T-helper 17 cell (primary cell): ENCODE measurements around the gene ADA. TPM values are rescaled to one million over a fixed set of nuclear protein-coding genes. Genes with fewer than 3 reads are reported as not detected.

Source experiments
- ATAC-seq: fragments of 150-1000 bp; cut with Tn5 transposase; 2 replicates; pipeline ENCODE4 v1.10.0; 2021; ENCODE audit warnings: mild to moderate bottlenecking, moderate library complexity
- DNase-seq, 3 donors: peaks; one replicate each; pipeline versions ENCODE4 v3.0.0 to v3.0.0-alpha.2; 2020 to 2021
- H3K9me3 ChIP-seq: one replicate; pipeline ENCODE4 v1.7.0; 2013; ENCODE audit warnings: low read length, mild to moderate bottlenecking; ENCODE audit not compliant: control insufficient read depth, poor library complexity, severe bottlenecking
- H3K27ac Mint-ChIP-seq: one replicate; pipeline ENCODE4 v1.8.0; 2022; ENCODE audit warnings: mild to moderate bottlenecking, moderate library complexity, mixed read lengths
- H3K27me3 Mint-ChIP-seq: one replicate; pipeline ENCODE4 v1.8.0; 2022; ENCODE audit warnings: mixed read lengths
- H3K36me3 Mint-ChIP-seq: one replicate; pipeline ENCODE4 v1.8.0; 2022; ENCODE audit warnings: low read depth, mixed read lengths
- H3K4me1 Mint-ChIP-seq: one replicate; pipeline ENCODE4 v1.8.0; 2022; ENCODE audit warnings: mild to moderate bottlenecking, mixed read lengths
- H3K4me3 Mint-ChIP-seq: one replicate; pipeline ENCODE4 v1.8.0; 2022; ENCODE audit warnings: mild to moderate bottlenecking, moderate library complexity, mixed read lengths
- total RNA-seq, 4 donors: library from RNA in 2 of 4; stranded (reverse) in 2 of 4; gene quantifications; one replicate each; pipeline ENCODE4 v1.2.3 and lab custom pipeline; 2022 to 2026

ADA gene
- total RNA-seq, 2 donors from 2014 or later = 36.0 to 36.1 TPM

- Mint-ChIP-seq H3K4me1 (peaks cover 9% of the 10 kb centered on the region), H3K36me3 (peaks cover 6% of the 10 kb centered on the region), H3K27ac (peak overlapping the region; percentile 89), H3K4me3 (peak overlapping the region; percentile 70), H3K27me3 (no peaks in the 10 kb centered on the region)
- no peaks in the 10 kb centered on the region for H3K9me3 ChIP-seq
- DNase-seq (peak; percentile 62 to 77 (median 65)), ATAC-seq (peak; percentile 95)
These were observed 41.8 kb downstream of the ADA start for GRCh38 chr20:44609516-44610312.

GRCh38 chr20:44609006-44609515 is 42.4 kb downstream of the ADA start:
- H3K27ac Mint-ChIP-seq = no peak overlapping the region
- DNase-seq = no peak
- no peaks in the 10 kb centered on the region for H3K27me3 Mint-ChIP-seq
- peaks cover 9% of the 10 kb centered on the region for H3K4me1 Mint-ChIP-seq
- no peak for ATAC-seq
- no peaks in the 10 kb centered on the region for H3K9me3 ChIP-seq
- H3K36me3 Mint-ChIP-seq = peaks cover 4% of the 10 kb centered on the region
- no peak overlapping the region for H3K4me3 Mint-ChIP-seq

GRCh38 chr20:44606725-44607441 is 44.6 kb downstream of the ADA start:
- Mint-ChIP-seq H3K4me3 (no peak overlapping the region), H3K27ac (no peak overlapping the region), H3K36me3 (peaks cover 2% of the 10 kb centered on the region), H3K4me1 (peaks cover 9% of the 10 kb centered on the region), H3K27me3 (no peaks in the 10 kb centered on the region)
- ATAC-seq (no peak), DNase-seq (no peak)
- no peaks in the 10 kb centered on the region for H3K9me3 ChIP-seq

DNA sequence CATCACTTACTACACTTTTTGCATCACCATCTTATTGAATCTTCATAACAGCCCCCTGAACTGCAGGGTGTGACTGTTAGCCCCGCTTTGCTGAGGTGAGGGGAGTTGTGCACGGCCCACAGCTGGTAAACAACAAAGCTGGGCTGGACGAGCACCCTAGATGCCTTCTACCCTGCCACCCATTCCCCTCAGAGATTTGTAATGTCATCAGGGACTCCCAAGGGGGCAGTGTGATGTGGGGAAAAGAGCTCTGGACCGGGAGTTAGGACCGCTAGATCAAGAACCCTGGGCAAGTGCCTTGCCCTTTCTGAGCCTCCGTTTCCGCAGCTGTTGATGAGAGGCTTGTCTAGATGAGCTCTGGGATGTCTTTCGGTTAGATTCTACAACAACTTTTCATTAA is 48.2 kb downstream of the ADA start:
- H3K27ac Mint-ChIP-seq = no peak overlapping the region
- ATAC-seq = no peak
- H3K36me3 Mint-ChIP-seq = peaks cover 2% of the 10 kb centered on the region
- H3K4me3 Mint-ChIP-seq = no peak overlapping the region
- H3K27me3 Mint-ChIP-seq = peaks cover 7% of the 10 kb centered on the region
- no peak for DNase-seq
- H3K9me3 ChIP-seq = no peaks in the 10 kb centered on the region
- H3K4me1 Mint-ChIP-seq = peaks cover 9% of the 10 kb centered on the region

- Mint-ChIP-seq H3K4me1 (peaks cover 12% of the 10 kb centered on the region), H3K36me3 (peaks cover 2% of the 10 kb centered on the region), H3K4me3 (no peak overlapping the region), H3K27ac (no peak overlapping the region), H3K27me3 (peaks cover 7% of the 10 kb centered on the region)
- DNase-seq (no peak), ATAC-seq (no peak)
- H3K9me3 ChIP-seq = no peaks in the 10 kb centered on the region
These were observed 49.7 kb downstream of the ADA start for GRCh38 chr20:44601801-44602204.

DNA sequence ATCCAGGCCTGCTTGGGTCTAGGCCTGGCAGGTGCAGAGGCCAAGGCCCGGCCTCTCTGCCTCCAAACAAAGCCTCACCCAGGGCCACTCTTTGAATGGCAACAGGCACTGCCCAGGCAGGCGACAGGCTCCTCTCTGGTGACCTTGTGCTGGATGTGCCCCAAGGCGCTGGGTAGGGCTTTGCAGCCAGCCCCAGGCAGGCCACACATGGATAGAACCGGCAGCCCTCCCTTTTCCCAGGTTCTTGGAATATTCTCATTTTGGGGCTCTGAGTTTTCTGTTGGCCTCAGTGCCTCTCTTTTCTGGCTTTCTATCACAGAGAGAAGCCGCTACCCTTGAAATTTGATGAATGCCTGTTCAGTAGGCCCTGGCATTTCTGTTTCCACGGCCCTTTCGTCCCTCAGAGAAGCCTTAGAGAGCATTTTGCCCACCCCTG is 50.2 kb downstream of the ADA start:
- H3K4me3 Mint-ChIP-seq = no peak overlapping the region
- no peaks in the 10 kb centered on the region for H3K9me3 ChIP-seq
- H3K4me1 Mint-ChIP-seq = peaks cover 12% of the 10 kb centered on the region
- ATAC-seq (no peak), DNase-seq (no peak)
- peaks cover 7% of the 10 kb centered on the region for H3K27me3 Mint-ChIP-seq
- no peak overlapping the region for H3K27ac Mint-ChIP-seq
- peaks cover 2% of the 10 kb centered on the region for H3K36me3 Mint-ChIP-seq

DNA sequence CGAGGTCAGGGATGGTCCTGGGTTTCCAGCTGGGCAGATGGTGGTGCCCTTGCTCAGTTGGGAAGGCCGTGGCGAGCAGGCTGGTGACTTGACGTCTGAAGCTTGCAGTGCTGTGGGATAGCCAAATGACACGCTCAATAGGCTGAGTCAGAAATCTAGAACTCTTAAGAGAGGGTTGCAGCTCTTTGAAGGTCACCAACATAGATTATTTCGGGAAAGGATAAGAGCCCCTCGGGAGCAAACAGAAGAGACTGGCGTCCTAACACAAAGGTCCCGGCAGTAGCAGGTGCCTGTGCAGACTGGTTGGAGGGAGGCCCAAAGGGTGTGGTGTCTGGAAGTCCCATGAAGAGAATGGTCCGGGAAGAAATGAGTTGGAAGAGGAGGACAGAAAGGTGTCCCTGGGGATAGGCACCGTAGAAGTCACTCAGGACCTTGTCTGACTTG is 50.7 kb downstream of the ADA start:
- H3K4me3 Mint-ChIP-seq = peak overlapping the region; percentile 43
- peak overlapping the region; percentile 74 for H3K27ac Mint-ChIP-seq
- ATAC-seq (no peak), DNase-seq (no peak)
- H3K27me3 Mint-ChIP-seq = peaks cover 7% of the 10 kb centered on the region
- H3K4me1 Mint-ChIP-seq = peaks cover 14% of the 10 kb centered on the region
- H3K36me3 Mint-ChIP-seq = no peaks in the 10 kb centered on the region
- H3K9me3 ChIP-seq = no peaks in the 10 kb centered on the region

DNA sequence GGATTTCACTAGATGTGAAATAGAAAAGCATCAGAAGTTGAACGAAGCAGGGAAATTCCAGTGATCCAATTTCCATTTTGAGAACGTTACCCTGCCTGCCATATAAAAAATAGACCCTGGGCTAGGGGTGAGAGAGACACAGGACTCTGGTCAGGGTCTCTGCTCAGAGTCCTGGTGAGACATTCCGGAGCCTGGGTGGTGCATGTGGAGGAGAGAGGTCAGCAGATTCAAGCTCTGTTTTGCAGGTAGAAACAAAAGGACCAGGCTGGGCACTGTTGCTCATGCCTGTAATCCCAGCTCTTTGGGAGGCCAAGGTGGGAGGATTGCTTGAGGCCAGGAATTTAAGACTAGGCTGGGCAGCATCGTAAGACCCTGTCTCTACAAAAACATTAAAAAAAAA is 51.2 kb downstream of the ADA start:
- no peak for DNase-seq
- Mint-ChIP-seq H3K4me3 (no peak overlapping the region), H3K27ac (peak overlapping the region; percentile 74), H3K36me3 (no peaks in the 10 kb centered on the region), H3K27me3 (peaks cover 7% of the 10 kb centered on the region), H3K4me1 (peaks cover 14% of the 10 kb centered on the region)
- no peaks in the 10 kb centered on the region for H3K9me3 ChIP-seq
- ATAC-seq = no peak

- no peak overlapping the region for H3K4me3 Mint-ChIP-seq
- ATAC-seq = no peak
- H3K36me3 Mint-ChIP-seq = no peaks in the 10 kb centered on the region
- H3K27me3 Mint-ChIP-seq = peaks cover 7% of the 10 kb centered on the region
- H3K27ac Mint-ChIP-seq = no peak overlapping the region
- peaks cover 14% of the 10 kb centered on the region for H3K4me1 Mint-ChIP-seq
- no peak for DNase-seq
- H3K9me3 ChIP-seq = no peaks in the 10 kb centered on the region
These were observed 51.8 kb downstream of the ADA start for GRCh38 chr20:44599715-44600114.

GRCh38 chr20:44598423-44599305 is 52.8 kb downstream of the ADA start:
- Mint-ChIP-seq H3K4me3 (no peak overlapping the region), H3K36me3 (no peaks in the 10 kb centered on the region), H3K4me1 (peaks cover 14% of the 10 kb centered on the region), H3K27me3 (peaks cover 7% of the 10 kb centered on the region), H3K27ac (no peak overlapping the region)
- H3K9me3 ChIP-seq = no peaks in the 10 kb centered on the region
- DNase-seq (no peak), ATAC-seq (peak; percentile 23)

- no peak overlapping the region for H3K27ac Mint-ChIP-seq
- H3K36me3 Mint-ChIP-seq = no peaks in the 10 kb centered on the region
- peaks cover 7% of the 10 kb centered on the region for H3K27me3 Mint-ChIP-seq
- peaks cover 14% of the 10 kb centered on the region for H3K4me1 Mint-ChIP-seq
- H3K4me3 Mint-ChIP-seq = no peak overlapping the region
- DNase-seq = no peak
- H3K9me3 ChIP-seq = no peaks in the 10 kb centered on the region
- ATAC-seq = no peak
These were observed 53.6 kb downstream of the ADA start for GRCh38 chr20:44597930-44598329.

DNA sequence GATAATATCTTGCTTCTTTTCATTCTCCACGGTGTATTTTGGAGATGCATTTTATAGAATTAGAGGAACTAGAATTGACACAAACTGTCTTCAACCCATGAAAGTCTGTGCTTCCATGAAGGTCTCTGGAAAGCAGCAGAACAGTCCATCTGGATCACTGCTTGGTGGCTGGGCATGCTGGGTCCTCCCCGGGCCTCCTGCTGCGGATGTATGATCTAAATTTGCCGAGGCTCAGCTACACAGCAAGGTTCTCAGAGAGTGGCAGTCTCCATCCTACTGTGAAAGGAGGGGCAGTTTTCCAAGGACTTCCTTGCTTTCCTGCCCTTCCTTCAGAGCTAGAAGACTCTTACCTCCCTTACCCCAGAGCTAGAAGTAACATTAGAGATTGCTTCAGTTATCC is 54.0 kb downstream of the ADA start:
- H3K9me3 ChIP-seq = no peaks in the 10 kb centered on the region
- Mint-ChIP-seq H3K36me3 (no peaks in the 10 kb centered on the region), H3K4me3 (no peak overlapping the region), H3K4me1 (peaks cover 14% of the 10 kb centered on the region), H3K27ac (no peak overlapping the region), H3K27me3 (peaks cover 7% of the 10 kb centered on the region)
- no peak for DNase-seq
- no peak for ATAC-seq

GRCh38 chr20:44596876-44597275 is 54.6 kb downstream of the ADA start:
- no peaks in the 10 kb centered on the region for H3K9me3 ChIP-seq
- peaks cover 14% of the 10 kb centered on the region for H3K4me1 Mint-ChIP-seq
- no peak overlapping the region for H3K4me3 Mint-ChIP-seq
- H3K27me3 Mint-ChIP-seq = peaks cover 7% of the 10 kb centered on the region
- ATAC-seq = no peak
- DNase-seq = no peak
- no peaks in the 10 kb centered on the region for H3K36me3 Mint-ChIP-seq
- H3K27ac Mint-ChIP-seq = no peak overlapping the region
